ENCODE data around the gene KLHL40.

Gene KLHL40

DNA sequence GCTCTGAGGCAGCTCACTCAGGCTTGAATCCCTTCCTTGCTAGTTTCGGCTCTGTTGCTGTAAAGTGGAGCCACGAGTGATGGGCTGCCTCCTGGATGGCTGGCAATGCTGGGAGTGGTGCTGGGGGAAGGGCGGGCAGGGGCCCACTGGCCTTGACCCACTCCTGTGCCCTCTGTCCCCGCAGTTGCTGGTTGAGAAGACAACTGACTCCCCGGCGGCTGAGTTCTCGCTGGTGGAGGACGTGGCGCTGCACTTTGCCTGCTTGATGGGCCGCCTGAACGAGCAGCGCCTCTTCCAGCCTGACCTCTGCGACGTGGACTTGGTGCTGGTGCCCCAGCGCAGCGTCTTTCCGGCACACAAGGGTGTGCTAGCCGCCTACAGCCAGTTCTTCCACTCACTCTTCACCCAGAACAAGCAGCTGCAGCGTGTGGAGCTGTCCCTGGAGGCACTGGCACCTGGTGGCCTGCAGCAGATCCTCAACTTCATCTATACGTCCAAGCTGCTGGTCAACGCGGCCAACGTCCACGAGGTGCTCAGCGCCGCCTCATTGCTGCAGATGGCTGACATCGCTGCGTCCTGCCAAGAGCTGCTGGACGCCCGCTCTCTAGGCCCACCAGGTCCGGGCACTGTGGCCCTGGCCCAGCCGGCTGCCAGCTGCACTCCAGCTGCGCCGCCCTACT lies 27.1 kb upstream of the KLHL40 start:
- no peak for DNase-seq

DNA sequence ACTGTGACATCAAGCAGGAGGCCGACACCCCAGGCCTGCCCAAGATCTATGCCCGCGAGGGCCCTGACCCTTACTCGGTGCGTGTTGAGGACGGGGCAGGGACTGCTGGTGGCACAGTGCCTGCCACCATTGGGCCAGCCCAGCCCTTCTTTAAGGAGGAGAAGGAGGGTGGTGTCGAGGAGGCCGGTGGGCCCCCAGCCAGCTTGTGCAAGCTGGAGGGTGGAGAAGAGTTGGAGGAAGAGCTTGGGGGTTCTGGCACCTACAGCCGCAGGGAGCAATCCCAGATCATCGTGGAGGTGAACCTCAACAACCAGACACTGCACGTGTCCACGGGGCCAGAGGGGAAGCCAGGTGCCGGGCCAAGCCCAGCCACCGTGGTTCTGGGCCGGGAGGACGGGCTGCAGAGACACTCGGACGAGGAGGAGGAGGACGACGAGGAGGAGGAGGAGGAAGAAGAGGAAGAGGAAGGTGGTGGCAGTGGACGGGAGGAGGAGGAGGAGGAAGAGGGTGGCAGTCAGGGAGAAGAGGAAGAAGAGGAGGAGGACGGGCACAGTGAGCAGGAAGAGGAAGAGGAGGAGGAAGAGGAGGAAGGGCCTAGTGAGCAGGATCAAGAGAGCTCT lies 26.5 kb upstream of the KLHL40 start:
- no peak for DNase-seq

DNA sequence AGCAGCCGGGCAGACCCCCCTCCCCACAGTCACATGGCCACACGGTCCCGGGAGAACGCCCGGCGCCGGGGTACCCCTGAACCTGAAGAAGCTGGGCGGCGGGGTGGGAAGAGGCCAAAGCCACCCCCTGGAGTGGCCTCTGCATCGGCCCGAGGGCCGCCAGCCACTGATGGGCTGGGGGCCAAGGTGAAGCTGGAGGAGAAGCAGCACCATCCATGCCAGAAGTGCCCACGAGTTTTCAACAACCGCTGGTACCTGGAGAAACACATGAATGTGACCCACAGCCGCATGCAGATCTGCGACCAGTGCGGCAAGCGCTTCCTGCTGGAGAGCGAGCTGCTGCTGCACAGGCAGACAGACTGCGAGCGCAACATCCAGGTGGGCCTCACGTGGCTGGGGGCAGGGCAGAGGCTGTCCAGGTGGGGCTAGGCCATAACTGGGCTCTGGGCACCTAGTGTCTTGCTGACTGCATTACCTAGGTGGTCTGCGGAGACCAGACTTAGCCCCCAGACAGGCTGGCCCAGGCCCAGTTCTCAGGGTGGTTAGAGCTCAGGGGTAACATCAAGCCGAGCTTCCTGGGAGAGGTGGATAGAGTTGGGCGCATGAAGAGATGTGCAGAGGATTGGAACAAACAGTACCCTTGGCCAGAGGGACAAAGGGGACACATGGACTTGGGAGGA lies 25.7 kb upstream of the KLHL40 start:
- DNase-seq, result no peak

DNA sequence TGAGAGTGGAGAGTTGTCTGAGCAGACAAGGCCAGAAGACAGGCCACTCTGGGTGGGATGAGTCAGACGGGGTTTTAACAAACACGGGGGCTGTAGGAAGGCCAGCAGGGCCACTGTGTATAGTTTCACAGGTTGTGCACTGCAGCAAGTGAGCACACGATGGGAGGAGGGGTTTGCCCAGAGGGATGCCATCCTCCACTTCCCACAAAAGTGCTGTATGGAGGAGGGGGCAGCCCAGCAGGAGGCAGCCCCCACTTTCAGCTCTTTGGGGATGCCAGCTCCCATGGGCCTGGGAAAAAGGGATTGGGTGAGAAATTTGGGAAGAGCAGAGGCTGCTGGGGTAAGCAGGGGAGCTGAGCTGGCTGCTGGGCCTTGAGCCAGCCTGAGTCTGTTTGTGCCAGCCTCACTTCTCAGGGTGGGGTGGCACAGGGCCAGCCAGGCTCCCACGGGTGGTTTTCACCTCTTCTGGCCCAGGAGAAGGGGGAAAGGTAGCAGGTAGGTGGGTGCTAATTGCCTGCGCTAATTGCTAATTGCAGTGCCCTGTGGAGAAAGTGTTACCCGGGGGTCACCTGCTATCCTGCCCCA lies 25.1 kb upstream of the KLHL40 start:
- no peak for DNase-seq

DNA sequence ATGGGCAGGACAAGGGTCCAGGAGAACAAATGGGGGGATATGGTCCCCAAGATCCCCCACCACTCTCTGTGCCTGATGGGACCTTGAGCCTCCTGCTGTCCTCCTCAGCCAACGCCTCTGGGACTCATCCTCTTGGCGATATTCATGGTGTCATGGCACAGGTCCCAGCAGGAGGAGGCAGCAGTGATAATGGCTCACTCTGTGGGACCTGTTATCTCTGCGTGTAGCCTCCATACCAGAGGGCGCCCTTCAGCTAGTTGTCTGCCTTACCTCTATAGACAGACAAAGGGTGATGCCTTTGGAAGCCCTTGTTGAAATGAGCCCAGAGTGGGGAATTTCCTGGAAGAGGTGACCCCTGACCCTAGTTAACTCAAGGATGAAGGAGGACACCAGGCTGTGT lies 24.4 kb upstream of the KLHL40 start:
- no peak for DNase-seq

DNA sequence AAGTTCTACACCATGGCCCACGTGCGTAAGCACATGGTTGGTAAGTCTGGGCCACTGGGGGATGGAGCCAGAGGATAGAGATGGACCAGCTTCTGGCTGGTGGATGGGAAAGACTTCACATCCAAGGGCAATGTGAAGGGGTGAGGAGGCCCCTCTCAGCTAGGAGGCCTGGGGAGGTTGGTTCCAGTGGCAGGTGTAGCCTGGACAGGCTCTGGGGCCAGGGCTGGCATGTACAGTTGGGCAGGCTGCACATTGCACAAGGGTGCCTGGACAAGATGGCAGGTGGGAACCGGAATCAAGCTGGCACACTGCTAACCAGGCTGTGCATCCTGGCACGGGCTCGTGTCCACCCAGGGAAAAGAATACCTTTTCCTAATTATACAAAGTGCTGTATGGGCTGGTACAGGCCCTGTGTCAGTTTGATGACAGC lies 23.7 kb upstream of the KLHL40 start:
- DNase-seq, result no peak

DNA sequence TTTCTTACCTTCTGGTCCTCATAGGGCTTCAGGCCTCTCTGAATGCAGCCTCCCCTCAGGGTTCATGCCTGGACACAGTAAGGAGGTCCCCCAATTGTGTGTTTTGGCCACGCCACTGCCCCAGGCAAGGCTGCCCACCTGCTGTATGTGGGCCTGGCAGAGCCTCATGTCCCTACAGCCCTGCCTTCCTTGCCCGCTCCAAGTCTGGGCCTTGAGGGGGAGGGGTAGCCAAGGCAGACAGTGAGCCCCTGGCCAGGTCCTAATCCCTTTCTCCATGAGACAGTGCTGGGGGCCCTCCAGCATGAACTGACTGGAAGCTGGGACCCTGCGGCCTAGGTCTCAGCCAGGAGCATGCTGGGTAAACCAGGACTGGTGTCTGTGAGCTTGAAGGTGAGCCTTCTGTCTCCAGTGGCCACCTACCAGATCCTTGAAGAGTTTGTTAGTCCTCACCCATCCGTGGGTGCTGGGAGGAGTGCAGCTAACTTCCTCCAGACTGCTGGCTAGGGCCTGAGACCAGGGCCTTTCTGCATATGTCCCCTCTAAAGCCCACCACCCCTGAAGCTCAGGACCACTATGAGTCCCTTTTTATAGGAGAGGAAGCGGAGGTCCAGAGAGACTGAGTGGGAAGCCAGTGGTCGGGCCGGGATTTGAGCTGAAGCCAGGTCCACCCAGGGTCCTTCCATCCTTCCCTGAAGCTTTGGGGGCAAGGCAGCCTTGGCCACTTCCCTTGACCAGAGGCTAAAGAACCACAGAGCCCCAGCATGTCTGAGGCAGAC lies 23.1 kb upstream of the KLHL40 start:
- DNase-seq, result no peak

DNA sequence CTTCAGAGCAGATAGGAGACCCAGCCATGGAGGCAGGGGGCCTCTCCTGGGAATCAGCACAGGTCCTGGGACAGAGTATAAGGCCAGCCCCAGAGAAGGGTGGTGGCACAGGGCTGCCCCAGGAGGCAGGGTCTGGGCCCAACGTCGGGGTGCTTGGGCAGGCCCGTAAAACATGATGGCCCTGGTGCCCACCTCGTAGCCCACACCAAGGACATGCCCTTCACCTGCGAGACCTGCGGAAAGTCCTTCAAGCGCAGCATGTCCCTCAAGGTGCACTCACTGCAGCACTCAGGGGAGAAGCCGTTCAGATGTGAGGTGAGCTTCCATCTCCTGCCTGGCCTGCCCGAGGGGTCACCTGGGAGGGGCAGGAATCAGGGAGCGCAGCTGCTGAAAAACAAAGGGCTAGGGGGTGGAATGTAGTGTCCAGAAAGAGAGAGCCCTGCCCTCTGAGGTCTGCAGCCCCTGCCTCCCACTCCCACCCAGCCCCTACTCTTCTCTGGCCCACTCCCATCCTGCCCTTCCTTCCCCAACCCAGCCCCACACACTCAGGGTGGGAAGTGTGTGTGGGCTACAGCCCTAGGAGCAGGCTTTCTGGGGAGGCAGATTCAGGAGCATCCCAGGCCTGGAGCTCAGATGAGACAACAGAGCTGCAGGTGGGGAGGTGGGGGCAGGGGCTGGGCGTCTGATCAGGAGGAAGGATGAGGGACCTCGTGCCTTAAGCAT lies 22.4 kb upstream of the KLHL40 start:
- no peak for DNase-seq

DNA sequence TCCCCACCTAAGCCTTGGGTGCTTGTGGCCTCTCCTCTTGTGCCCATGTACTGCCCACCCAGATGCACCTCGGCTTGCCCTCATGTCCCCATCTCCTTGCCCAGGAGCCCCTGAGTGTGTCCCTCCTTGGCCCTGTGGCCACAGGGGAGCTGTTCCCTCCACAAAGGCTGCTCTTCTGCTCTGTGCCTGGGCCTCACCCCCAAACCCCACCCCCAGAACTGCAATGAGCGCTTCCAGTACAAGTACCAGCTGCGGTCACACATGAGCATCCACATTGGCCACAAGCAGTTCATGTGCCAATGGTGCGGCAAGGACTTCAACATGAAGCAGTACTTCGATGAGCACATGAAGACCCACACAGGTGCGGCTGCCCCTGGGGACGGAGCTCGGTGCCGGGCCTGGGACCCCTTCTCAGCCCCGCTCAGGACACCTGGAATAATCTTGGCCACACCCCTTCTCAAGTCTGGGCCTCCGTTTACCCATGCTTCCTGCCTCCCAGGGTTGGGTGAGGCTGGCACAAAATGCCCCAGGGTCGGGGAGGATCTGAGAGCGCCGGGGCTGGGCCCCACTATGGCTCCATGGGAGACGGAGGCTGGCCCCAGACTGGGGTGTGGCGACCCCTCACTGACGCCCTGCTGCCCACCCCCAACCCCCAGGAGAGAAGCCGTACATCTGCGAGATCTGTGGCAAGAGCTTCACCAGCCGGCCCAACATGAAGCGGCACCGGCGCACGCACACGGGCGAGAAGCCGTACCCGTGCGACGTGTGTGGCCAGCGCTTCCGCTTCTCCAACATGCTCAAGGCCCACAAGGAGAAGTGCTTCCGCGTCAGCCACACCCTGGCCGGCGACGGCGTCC lies 21.5 kb upstream of the KLHL40 start:
- DNase-seq, result peak in 1 of 2 donors; percentile 34

DNA sequence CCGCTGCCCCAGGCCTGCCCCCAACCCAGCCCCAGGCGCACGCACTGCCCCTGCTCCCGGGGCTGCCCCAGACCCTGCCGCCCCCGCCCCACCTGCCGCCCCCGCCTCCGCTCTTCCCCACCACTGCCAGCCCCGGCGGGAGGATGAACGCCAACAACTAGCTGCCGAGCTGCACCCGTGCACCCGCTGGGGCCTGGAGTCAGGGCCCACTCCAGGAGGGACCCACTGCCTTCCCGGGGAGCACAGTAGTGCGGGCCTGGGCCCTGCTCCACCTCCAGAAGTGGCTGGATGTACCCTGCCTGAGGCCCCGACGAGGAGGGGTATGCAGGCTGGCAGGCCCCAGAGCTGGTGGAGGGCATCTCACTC lies 20.9 kb upstream of the KLHL40 start:
- no peak for DNase-seq

DNA sequence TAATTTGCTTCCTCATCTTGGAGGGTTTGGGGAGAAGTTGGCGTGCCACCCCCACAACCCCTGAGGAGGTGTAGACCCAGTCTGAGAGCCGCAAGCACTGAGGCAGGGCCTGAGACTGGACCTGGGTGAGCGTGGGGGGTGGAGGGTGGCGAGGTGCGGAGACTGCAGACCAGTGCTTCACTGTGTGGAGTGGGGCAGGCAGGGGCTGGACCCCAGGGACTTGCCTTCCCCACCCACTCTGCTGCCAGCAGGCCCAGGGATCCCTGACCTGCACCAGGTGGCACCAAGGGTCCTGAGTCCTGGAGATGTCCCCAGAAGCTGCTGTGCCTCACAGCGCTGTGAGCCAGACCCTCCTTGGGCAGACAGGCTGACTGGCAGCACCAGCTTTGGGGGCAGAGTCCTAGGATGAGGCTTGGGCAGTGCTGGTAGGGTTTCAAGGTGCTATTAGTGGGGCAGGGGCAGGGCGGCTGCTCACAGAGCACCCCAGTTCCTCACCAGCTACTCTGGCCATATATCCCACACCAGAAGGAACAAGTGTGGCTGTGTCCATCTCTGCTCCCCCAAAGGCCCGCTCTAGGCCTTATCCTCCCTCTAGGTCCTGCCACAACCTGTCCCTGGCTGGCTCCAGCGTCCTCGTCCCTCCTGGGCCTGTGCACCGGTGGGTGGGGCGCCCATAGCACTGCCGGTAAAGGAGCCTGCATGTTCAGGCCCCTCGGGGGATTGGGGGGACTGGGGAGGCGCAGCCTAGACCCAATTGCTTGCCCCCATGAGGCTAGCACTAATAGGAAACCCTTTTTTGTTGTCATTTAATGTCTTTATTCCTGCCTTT lies 20.1 kb upstream of the KLHL40 start:
- no peak for DNase-seq

DNA sequence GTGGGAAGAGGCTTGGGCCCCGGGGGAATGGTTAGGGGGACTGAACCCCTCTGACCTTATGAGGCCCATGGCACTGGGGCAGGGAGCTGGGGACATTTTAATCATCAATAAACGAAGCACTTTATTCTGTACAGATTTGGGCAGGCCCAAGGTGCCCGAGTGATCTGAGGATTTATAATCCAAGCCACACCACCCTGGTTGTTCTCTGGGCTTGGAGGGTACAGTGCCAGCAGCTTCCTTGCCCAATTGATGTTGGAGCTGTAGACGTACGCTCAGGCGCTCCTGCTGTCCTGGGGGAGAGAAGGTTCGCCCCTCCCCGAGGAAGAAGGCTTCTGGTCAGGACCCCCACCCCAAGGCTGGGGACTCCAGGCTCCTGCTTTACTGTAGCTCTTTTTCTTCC lies 19.3 kb upstream of the KLHL40 start:
- no peak for DNase-seq

DNA sequence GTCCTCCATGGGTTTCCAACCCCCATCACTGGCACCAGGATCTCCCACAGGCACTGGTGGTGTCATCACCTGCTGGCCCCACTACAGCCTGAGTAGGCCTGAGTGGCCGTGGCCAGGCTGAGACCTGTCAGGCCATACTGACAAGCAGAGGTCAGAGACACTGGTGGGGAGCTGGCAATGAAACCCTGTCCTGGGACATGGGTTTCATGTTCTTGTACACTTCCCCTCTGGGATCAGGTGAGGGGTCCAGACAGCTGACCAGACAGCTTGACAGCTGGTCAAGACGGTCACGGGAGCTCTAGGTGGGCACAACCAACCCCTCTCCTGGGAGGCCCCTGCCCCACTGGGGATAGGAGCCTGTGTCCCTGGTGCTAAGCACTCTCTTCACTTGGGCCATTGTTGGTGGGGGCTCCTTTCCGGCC lies 18.7 kb upstream of the KLHL40 start:
- no peak for DNase-seq

DNA sequence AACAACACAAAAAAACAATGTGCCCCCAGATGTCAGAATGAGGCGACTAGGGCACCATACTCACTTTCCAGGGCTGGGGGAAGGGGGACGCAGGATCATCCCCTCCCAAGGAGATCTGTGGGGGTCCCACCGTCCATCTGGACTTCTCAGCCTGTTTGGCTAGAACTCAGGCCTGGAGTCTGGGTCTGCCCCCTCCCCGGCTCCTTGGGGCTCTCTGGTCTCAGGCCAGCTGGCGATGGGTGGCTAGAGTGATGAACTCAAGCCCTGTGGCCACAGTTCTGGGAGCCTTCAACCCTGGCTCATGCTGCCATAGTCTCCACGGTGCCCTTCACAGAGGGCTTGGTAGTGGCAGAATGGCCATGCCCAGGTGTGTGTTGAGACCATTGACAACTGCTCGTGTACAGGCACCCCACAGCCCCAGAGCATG lies 18.2 kb upstream of the KLHL40 start:
- no peak for DNase-seq

DNA sequence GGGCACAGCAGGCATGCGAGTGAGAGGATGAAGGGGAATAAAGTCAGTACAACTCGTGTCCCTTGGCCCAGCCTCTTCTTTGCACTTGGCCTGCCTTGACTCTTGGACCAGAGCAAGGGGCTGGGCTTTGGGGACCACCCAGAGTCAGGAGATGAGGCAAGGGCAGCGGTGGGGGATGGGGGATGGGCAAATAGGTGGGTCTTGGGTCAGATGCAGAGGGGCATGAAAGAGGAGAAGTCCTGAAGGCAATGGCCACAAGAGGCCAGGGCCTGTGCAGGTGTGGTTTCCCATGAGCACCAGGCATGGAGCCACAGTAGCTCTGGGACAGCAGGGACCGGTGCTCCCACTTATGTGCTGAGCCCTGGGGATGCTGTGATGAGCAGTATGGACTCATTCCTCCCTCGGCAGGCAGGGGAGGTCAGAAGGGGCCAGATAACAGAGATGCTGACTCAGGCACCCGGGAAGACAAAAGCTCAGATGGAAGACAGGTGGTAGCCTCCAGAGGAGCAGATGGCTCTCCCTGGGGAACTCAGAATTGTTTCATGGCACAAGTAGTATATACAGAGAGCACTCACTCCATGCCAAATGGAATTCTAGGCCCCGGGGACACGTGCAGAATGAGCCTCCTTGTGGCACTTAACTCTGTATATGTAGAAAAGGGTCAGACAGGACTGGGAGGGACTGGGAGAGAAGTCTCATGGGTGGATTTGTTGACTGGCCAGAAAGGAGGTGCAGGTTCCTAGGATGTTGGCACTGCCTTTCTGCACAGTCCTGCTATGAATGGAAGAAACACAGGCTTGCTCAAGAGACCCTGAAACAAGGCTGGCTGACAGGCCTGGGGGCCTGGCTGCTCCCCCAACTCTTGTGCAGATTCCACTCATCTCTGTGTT lies 17.6 kb upstream of the KLHL40 start:
- DNase-seq, result no peak

DNA sequence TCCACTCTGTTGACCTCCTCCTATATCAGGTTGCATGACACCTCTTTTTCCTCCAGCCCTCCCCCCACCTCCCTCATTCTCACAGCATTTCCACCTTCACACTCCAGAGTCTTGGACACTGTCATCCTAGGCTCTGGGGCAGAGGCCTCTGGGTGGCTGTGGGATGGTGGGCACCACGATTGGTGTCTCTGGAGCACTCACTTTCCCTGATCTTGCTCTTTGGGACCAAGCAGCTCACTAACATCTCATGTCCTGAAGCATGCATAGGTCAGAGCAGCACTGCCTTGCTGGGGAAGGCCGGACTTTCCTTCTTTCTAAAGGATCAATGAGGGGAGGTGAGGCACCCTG lies 16.9 kb upstream of the KLHL40 start:
- DNase-seq, result no peak

DNA sequence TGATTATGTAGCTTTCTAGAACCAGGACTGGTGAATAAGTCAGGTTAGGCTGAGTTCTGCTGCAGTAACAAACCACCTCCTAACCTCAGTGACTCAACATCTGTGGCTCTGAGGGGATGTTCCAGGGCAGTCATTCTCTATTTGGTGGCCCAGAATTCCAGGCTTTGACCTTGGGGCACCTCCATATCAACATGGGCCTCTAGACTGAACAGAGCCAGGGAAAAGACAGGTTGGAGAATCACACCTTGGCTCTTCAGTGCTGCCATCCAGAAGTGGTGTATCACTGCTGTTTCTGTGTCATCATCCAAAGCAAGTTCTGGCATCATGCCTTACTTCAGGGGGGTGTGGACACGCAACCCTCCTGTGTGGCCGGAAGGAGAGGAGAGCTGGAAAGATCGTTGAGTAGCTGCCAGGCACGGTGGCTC lies 16.5 kb upstream of the KLHL40 start:
- no peak for DNase-seq

DNA sequence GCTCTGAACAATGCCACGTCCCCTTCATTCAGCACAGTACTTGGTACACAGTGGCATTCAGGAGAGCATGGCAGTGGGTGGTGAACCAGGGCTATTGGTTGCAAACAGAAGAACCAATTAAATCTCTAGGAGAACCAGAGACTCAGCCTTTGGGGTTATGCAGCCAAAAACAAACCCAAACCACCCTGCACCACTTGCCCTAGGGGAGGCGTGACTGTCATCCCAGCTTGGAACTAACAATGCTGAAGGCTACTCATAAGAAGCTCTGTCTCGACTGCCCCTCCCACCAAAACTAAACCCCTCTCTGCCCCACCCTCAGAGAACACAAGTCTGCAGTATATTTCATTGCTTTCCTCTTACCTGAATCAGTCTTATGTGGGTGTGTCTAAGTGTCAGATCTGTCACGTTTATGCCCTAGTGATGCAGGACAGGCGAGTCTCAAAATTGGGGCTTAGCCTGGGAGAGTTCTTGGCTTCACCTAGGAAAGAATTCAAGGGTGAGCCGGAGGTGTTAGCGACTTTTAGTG lies 15.2 kb upstream of the KLHL40 start:
- DNase-seq, result no peak

DNA sequence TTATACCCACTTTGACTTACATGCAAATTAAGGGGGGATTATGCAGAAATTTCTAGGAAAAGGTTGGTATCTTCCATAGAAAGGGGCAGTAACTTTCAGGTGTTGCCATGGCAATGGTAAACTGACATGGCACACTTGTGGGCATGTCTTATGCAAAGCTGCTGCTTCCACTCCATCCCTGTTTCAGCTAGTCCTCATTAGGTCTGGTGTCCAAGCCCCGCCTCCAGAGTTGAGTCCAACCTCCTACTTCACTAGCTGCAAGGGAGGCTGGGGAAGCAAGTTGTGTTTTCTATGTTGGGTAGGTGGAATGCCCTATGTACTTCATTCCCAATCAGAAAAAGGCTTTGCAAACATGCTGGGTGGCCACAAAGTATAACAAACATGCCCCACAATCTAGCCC lies 14.7 kb upstream of the KLHL40 start:
- DNase-seq, result no peak

Data from CD4-positive, alpha-beta T cell treated with Interferon alpha-2 for 1 hour (primary cell).